NOMO-1 treated with dmso at 0.1 percent for 144 hours (cell line): Measurements from ENCODE around the gene BIVM.
A peak's percentile ranks its signal among the peaks of the same experiment; 100 is the strongest.

ENCODE experiments used
- DNase-seq: peaks from one replicate; lab custom pipeline; 2025; ENCODE audit not compliant: unreplicated experiment; lab: John Stamatoyannopoulos, UW

BIVM gene

DNA sequence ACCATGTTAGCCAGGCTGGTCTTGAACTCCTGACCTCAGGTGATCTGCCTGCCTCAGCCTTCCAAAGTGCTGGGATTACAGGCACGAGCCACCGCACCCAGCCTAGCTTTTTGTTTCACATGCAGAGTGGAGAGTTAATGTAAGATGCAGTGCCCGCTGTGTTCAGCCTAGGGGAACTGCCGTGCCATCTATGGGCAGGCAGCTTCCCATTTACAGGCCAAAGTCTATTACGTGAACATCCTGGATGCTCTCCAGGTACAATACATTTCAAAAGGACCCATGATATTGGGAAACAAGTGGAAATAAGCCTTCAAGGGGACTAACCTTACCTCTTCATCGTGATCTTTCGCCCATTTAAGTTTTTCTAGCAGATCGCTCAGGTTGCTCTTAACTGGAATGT is 10.2 kb upstream of the BIVM start:
- no peak for DNase-seq

DNA sequence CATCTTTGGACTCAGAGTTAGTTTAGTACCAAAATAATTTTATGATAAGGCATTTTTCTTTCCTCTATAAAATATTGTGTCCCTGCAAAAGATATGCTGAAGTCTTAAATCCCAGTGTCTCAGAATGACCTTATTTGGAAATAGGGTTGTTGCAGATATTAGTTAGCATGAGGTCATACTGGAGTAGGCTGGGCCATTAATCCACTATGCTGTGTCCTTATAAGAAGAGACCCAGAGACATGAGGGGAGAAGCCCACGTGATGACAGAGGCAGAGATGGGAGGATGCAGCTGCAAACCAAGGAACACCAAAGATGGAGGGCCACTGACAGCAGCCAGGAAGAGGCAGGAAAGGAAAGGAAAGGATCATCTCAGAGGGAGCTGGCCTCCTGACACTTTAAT is 6.5 kb upstream of the BIVM start:
- DNase-seq, result no peak

GRCh38 chr13:102793611-102794355 is 5.1 kb upstream of the BIVM start:
- DNase-seq, result no peak

GRCh38 chr13:102799426-102800144 is 666 bp downstream of the BIVM start:
- no peak for DNase-seq

- DNase-seq, result peak; percentile 67
These were observed 1.5 kb downstream of the BIVM start for GRCh38 chr13:102800145-102801041.

GRCh38 chr13:102805680-102806079 is 6.8 kb downstream of the BIVM start:
- DNase-seq, result no peak

- DNase-seq, result no peak
These were observed 8.8 kb downstream of the BIVM start for GRCh38 chr13:102807699-102808098.

DNA sequence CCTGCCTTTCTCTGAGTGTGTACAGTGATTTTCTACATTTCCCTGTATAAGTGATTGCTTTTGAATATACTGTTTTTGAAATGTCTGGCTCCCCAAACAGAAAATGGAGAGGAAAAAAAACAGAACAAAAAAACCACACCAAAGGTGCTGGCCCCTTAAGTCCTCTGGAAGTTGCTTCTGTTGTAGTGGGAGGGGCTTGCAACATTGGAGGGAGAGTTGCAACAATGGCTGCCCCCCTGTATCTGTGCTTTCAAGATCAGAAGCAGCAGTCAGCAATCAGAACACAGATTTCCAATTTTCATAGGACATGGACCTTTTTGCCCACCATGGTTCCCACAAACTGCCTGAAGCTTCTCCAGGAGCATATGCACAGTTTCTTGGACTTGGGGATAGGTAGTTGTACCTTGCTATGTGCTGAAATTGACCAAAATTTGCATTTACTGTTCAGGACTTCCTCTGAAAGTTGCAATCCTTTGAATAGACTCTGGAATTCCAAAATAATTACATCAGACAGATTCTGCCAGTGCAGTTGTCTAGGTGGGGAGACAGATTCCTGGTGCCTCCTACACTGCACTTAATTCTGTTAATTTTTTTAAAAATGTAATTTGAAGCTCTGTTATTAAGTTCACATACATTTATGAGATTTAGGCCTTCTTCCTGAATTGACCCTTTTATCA is 13.8 kb downstream of the BIVM start:
- DNase-seq, result no peak

- DNase-seq, result no peak
These were observed 15.2 kb downstream of the BIVM start for GRCh38 chr13:102814025-102814607.

DNA sequence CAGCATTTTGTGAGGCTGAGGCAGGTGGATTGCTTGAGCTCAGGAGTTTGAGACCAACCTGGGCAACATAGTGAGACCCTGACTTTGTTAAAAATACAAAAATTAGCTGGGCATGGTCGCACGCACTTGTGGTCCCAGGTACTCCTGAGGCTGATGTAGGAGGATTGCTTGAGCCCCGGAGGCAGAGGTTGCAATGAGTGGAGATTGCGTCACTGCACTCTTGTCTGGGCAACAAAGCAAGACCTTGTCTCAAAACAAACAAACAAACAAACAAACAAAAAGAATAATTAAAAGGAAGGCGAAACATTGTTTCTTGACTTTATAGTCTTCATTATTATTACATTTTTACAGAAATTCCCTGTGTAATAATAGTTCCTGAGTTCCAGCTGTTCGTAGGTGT is 15.9 kb downstream of the BIVM start:
- DNase-seq, result no peak

DNA sequence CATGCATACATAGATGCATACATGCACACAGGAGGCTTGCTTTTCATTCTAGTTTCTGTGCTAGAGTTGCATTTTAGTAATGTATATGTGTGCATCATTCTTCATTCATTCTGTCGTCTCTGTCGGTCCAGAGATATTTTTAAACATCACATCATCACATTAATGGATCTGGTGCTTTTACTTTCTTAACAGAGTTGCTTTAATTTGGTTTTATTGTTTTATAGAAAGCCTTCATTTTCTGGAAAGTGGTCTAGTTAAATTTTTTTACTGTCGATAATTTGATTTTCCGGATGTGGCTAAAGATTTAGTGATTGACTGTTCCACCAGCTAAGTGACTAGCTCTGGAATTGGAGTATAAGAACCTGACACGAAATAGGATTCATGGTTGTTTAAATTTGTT is 16.9 kb downstream of the BIVM start:
- no peak for DNase-seq

GRCh38 chr13:102816708-102817107 is 17.8 kb downstream of the BIVM start:
- no peak for DNase-seq

DNA sequence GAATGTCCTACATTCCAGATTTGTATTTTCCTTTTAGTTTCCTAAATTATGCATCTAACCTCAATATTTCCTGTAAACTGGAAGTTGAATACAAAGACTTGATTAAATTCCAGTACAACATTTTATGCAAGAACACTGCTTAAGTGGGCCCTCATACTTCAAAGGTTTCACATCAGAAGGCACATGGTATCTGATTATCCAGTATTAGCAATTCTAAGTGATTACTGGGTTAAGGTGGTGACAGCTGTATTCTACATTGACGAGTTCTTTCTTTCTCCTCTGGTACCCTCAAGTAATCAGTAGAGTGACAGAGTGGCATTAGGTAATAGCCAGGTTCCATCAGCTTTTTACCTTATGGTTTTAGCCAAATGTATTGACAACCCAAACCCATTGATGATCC is 18.3 kb downstream of the BIVM start:
- no peak for DNase-seq

GRCh38 chr13:102817907-102818306 is 19.0 kb downstream of the BIVM start:
- no peak for DNase-seq

DNA sequence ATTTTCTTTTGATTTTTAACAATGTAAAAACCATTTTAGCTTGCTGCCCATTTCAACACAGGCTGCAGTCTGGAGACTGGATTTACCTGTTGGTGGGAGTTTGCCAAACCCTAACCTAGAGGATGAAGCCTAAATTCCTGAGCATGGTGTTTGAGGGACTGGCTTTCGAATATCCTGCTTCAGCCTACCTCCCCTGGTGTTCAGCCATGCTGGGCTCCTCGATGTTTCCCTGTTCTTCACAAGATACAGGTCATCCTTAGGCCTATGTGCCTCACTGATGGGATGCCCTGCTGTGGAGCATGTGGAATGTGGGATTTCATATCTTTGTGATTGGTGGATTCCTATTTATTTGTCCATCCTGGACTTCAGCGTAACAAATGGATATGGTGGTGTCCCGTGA is 26.5 kb downstream of the BIVM start:
- DNase-seq, result no peak

- no peak for DNase-seq
These were observed 27.2 kb downstream of the BIVM start for GRCh38 chr13:102825921-102826706.

DNA sequence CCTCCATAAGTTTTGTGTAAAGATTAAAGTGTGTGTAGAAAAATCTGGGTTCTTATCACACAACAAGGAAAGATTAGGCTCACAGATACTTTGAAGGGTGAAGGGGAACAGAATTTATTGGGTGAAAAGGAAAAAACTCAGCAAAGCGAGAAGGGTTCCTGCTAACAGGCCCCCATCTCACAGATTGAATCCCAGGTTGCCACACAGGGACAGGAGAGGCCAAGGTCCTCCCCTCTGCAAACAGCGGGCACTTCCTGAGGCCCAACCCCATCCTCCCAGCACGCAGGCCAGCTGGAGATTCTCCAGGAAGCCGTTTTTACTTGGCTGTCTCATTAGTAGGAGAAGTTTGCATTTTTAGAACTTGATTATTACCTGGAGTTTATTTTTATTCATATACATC is 31.7 kb downstream of the BIVM start:
- DNase-seq, result no peak

DNA sequence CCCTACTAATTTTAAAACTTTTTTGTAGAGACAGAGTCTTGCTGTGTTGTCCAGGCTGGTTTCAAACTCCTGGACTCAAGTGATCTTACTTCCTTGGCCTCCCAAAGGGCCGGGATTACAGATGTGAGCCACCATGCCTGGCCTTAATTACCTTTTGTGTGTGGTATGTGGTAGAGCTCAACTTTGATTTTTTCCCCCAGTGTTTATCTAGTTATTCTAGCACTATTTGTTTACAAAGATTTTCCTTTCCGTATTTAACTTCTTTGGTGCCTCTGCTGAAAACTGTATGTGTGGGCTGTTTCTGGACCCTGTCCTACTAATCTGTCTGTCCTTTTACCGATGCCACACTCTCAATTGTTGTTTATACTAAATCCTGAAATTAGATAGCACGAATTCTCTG is 37.6 kb downstream of the BIVM start:
- no peak for DNase-seq

DNA sequence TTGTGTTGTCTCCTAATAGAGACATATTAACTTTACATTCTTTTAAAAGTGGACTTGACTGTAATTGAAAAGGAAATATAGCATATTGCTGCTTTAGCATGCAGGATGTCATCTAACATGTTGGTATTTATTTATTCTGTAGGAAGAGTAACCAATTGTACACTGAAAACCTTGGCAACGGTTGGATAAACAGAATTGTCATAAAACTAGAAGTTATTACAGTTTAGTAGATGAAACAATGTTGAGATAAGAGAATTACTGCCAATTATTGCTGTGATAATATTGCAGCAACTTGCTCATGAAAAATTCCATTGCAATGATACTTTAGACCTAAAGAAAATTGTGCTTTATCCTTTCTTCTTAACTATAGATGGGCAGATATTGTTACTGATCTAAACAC is 39.4 kb downstream of the BIVM start:
- no peak for DNase-seq

GRCh38 chr13:102838982-102839381 is 40.1 kb downstream of the BIVM start:
- DNase-seq, result no peak
